TTC549 (cell line): Measurements from ENCODE around the gene CDX1.

Experiments used
- FAIRE-seq: peaks from 2 replicates; lab custom pipeline; 2012; peaks lifted over from hg19 to GRCh38; lab: Jason Lieb, UNC

The CDX1 gene

GRCh38 chr5:150146862-150147601, 19.5 kb upstream of the CDX1 start:
- FAIRE-seq, result no peak

GRCh38 chr5:150147670-150148069, 18.9 kb upstream of the CDX1 start:
- no peak for FAIRE-seq

GRCh38 chr5:150148117-150148927, 18.3 kb upstream of the CDX1 start:
- no peak for FAIRE-seq

DNA sequence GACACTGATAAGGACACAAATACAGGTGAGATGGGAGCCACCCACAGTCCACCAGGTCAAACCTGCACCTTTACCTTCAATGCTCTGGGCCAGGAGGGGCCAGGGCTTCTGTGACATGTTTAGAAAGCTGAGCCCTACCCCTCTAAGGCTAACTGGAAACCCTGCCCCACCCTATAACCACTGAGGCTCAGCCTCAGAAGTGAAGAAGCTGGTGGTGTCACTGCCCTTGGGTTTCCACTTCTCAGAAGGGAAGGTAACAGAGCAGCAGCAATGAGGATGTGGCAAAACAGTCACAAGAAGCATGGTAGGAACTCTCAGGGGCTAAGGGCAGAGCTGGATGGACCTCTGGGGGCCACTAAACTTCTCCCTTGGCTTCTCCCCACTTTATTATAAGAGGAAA, 17.0 kb upstream of the CDX1 start:
- FAIRE-seq, result no peak

- FAIRE-seq, result no peak
These were observed 13.7 kb upstream of the CDX1 start for GRCh38 chr5:150152636-150153462.

- FAIRE-seq, result no peak
These were observed 13.1 kb upstream of the CDX1 start for GRCh38 chr5:150153483-150153882.

DNA sequence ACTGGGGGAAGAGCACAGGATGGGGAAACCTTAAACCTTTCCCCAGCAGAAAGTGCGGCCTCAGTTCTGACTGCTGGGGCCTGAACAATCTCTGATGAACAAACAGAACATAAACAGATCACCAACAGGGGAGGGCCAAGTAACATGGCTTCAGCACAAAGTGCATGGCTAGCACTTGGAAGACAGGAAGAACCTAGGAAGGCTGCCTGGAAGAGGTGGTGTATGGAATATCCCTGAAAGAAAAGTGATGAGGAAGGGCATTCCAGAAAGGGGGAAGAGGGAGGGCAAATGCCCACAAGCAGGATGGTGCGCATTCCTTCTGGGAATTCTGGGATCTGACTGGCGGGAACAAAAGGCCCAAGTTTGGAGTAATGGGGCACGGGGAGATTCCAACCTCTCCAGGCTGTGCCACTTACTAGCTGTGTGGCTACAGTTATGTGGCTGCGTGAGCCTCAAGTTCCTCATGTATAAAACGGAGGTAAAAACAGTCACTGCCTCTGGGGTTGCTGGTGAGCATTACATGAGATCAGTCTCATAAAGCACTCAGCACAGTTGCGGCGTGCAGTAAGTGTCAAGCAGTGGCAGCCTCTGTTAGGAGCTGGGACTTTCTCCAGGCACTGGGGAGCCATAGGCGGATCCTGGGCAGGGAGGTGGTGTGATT, 12.5 kb upstream of the CDX1 start:
- FAIRE-seq, result no peak

GRCh38 chr5:150154618-150155128, 11.9 kb upstream of the CDX1 start:
- FAIRE-seq, result no peak

DNA sequence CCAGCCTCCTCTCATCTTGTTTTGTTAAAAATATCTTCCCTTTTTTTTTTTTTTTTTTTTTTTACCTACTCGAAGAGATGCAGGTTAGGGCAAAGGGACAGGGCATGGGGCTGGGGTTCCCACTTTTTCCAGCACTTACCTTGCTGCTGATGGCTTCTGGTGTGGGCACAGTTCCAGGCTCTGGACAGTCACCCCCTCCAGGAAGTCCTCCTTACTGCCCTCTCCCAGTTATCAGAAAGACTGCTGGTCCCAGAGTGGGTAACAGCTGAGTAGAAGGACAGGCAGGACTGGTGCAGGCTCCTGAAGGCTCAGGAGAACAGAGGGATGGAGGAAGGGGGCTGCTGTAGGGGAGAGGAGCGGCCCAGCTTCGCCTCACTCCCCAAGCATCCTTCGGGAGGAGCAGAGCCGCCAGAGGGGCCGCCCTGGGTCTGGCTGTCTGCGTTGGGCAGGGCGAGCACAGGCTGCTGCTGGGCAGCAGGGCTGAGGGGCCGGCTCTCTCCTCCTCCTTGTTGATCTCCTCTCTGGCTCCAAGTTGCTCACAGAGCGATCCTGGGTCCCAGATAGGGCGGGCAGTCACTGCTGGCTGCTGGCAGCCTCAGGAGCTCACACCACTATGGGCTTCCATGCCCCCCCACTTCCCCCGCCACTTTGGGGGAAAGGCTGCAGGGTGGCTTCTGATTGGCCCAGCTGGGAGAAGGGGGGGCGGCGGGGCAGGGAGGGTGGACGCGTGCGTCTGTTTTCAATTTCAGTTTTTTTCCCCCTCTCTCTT, 11.1 kb upstream of the CDX1 start, which contains the start of gene PDGFRB:
Gene PDGFRB, minus strand, starts transcription at position 588 of the 769 bp plus-strand sequence. CDS start 18,798 bp downstream, outside the sequence.
- peak; percentile 3 for FAIRE-seq

DNA sequence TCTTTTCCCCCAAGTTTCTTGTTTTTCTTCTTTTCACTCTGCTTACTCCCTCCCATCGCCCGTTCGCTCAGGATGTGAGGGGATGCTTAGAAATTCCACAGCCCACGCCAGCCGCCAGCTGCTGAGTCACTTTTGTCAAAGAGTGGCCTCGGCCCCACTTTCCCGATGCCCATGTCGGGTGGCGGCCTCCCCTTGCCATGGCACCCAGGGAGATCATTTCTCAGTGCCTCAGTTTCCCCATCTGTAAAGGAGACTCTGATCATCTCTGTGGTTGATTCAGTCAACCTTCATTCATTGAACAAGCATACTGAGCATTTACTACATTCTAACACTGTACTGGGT, 10.6 kb upstream of the CDX1 start:
- FAIRE-seq, result no peak

- no peak for FAIRE-seq
These were observed 10.0 kb upstream of the CDX1 start for GRCh38 chr5:150156540-150156939.

DNA sequence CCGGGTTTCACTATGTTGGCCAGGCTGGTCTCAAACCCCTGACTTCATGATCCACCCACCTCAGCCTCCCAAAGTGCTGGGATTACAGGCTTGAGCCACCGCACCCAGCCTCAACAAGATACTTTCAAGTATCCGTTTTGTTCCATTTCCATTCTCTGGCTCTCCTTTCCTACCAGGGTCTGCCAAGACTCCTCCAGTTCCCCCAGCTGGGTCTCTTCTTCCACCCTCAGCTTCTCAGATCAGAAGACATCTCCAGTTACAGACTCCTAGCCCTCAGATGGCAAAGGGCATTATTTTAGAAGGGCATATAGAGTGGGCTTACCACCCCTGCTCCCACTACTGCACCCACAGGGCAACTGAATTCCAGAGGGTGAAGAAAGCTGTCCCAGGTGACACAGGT, 9.4 kb upstream of the CDX1 start:
- no peak for FAIRE-seq

- FAIRE-seq, result no peak
These were observed 8.2 kb upstream of the CDX1 start for GRCh38 chr5:150158170-150158949.

DNA sequence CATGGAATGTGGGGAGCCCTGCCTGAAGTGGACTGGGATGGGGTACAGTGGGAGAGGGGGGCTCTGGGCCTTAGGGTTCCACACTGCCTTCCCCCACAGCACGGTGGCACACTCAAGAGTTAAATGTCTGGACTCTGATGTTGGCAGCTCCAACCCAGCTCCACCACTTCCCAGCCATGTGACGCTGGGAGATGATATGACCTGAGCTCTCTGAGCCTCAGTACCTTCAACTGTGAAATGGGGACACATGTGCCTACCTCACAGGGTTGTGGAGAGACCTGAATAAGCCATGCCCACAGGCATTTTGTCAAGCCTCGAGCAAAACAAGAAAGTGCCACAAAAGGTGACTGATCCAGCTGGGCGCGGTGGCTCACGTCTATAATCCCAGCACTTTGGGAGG, 7.5 kb upstream of the CDX1 start:
- FAIRE-seq, result no peak

- FAIRE-seq, result no peak
These were observed 6.8 kb upstream of the CDX1 start for GRCh38 chr5:150159741-150160179.

- FAIRE-seq, result no peak
These were observed 6.0 kb upstream of the CDX1 start for GRCh38 chr5:150160448-150161081.

GRCh38 chr5:150161242-150162141, 5.1 kb upstream of the CDX1 start:
- no peak for FAIRE-seq

- FAIRE-seq, result no peak
These were observed 4.5 kb upstream of the CDX1 start for GRCh38 chr5:150162142-150162513.

DNA sequence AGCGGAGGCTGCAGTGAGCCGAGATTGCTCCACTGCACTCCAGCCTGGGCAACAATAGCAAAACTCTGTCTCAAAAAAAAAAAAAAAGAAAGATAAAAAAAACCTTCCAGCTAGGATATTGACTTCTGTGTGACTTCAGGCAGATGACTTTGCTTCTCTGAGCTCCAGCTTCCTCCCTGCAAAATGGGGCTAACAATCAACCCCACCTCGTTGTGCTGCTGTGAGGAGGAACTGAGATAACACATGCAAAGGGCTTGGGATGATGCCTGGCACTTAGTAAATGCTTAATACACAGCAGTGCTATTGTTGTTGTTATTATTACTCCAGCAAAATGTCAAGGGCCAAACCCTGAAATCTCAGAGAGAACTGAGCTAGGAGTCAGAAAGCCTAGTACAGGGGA, 3.5 kb upstream of the CDX1 start:
- FAIRE-seq, result no peak
